Fibroblast of lung (primary cell): ENCODE data around the gene KDM6B. TPM values are rescaled to one million over a fixed set of nuclear protein-coding genes. Genes with fewer than 3 reads are reported as not detected.

Experiments used
- DNase-seq, 2 donors: peaks; one replicate each; pipeline versions ENCODE4 v3.0.0 to v3.0.0-alpha.2; 2010; ENCODE audit warnings: low read depth in 2 of 2
- H2AFZ ChIP-seq: 2 replicates; pipeline ENCODE4 v1.5.1; 2012; ENCODE audit warnings: low read length, control low read depth, inconsistent platforms
- H3K27ac ChIP-seq: 2 replicates; pipeline ENCODE4 v1.5.1; 2011; ENCODE audit warnings: low read length, control low read depth; ENCODE audit not compliant: insufficient read depth
- H3K27me3 ChIP-seq: 2 replicates; pipeline ENCODE4 v1.5.1; 2011; ENCODE audit warnings: mild to moderate bottlenecking, low read length; ENCODE audit not compliant: control insufficient read depth, insufficient read depth
- H3K36me3 ChIP-seq: 2 replicates; pipeline ENCODE4 v1.5.1; 2011; ENCODE audit warnings: low read length; ENCODE audit not compliant: control insufficient read depth, insufficient read depth
- H3K4me1 ChIP-seq: 2 replicates; pipeline ENCODE4 v1.5.1; 2011; ENCODE audit warnings: low read length; ENCODE audit not compliant: control insufficient read depth, insufficient read depth; ENCODE audit errors: extremely low read depth
- H3K4me2 ChIP-seq: 2 replicates; pipeline ENCODE4 v1.5.1; 2011; ENCODE audit warnings: low read length, control low read depth; ENCODE audit not compliant: insufficient read depth; ENCODE audit errors: extremely low read depth
- H3K4me3 ChIP-seq, 4 experiments: fragments of 200-600 bp in 1 of 4; sonication (generic) in 1 of 4; replicated peaks in 1 of 4; 2 replicates each; pipeline ENCODE4 v1.5.1; 2011 to 2016; ENCODE audit warnings: low read length in 4 of 4, low read depth in 3 of 4, mild to moderate bottlenecking in 3 of 4, control low read depth in 2 of 4, inconsistent platforms in 1 of 4, mixed read lengths in 1 of 4; ENCODE audit not compliant: insufficient read depth in 1 of 4; ENCODE audit errors: control extremely low read depth in 1 of 4
- H3K79me2 ChIP-seq: 2 replicates; pipeline ENCODE4 v1.5.1; 2012; ENCODE audit warnings: mild to moderate bottlenecking, low read length, inconsistent platforms; ENCODE audit not compliant: control insufficient read depth, insufficient read depth
- H3K9ac ChIP-seq: 2 replicates; pipeline ENCODE4 v1.5.1; 2011; ENCODE audit warnings: mild to moderate bottlenecking, low read length, control low read depth; ENCODE audit not compliant: insufficient read depth
- H3K9me3 ChIP-seq: 2 replicates; pipeline ENCODE4 v1.5.1; 2012; ENCODE audit warnings: low read depth, low read length; ENCODE audit not compliant: control insufficient read depth, insufficient read depth
- H4K20me1 ChIP-seq: 2 replicates; pipeline ENCODE4 v1.5.1; 2011; ENCODE audit warnings: low read length; ENCODE audit not compliant: control insufficient read depth, insufficient read depth; ENCODE audit errors: extremely low read depth
- CTCF ChIP-seq, 2 donors: IDR thresholded peaks in 1 of 2; conservative IDR thresholded peaks in 1 of 2; 1 replicate in 1 of 2; 2 replicates in 1 of 2; pipeline ENCODE4 v1.5.1; 2011 to 2012; ENCODE audit warnings: low read length in 2 of 2, control low read depth in 1 of 2, inconsistent platforms in 1 of 2, low read depth in 1 of 2, mild to moderate bottlenecking in 1 of 2
- EZH2 ChIP-seq: IDR thresholded peaks from 2 replicates; pipeline ENCODE4 v1.5.1; 2012; ENCODE audit warnings: low read length, control low read depth, mild to moderate bottlenecking; ENCODE audit errors: missing control alignments
- polyA plus RNA-seq, 2 donors: library from polyadenylated mRNA; depleted of rRNA in 1 of 2; stranded (reverse) in 1 of 2; unstranded in 1 of 2; fragments of >200 nt; gene quantifications; 2 replicates each; pipeline ENCODE4 v1.2.1, GENCODE V29; 2011 to 2012; ENCODE audit warnings: missing spikeins in 1 of 2
- total RNA-seq: library from RNA; depleted of rRNA; stranded (reverse); fragments of >200 nt; gene quantifications from 2 replicates; pipeline ENCODE4 v1.2.1, GENCODE V29; 2014

The KDM6B gene
- total and polyA plus RNA-seq, 2 donors (not counting 1 experiment from before 2014, with no cell fraction given) = 1.1 to 9.4 TPM

DNA sequence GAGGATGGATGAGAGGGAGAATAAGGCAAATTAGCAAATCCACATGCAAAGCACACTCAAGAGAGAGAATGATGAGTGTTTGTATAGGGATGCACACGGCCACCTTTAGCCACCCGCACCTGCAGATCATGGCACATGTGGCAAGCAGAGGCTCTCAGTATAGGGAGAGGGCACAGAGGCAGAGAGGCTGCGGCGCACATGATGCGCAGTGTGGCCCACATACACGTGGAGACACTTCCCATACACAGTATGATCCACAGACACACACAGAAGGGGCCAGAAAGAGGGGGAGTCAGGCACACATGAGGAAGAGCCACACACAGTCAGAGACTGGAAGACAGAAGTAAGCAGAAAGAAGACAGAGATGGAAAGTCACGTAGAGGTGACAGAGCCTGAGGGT is 48.1 kb downstream of the KDM6B start:
- no peak overlapping the region for H3K4me3 ChIP-seq
- no peak overlapping the region for H2AFZ ChIP-seq
- H3K4me2 ChIP-seq = no peak overlapping the region
- no peaks in the 10 kb centered on the region for H3K4me1 ChIP-seq
- no peak for TF ChIP-seq EZH2
- no peak for TF ChIP-seq CTCF (conservative IDR thresholded peaks at IDR 0.05 in 1 of 2, IDR thresholded peaks at IDR 0.05 in 1 of 2; ENCODE audit: low read depth in 1 of 2, low read length in 2 of 2)
- H4K20me1 ChIP-seq = no peaks in the 10 kb centered on the region
- no peaks in the 10 kb centered on the region for H3K9me3 ChIP-seq
- H3K9ac ChIP-seq = no peak overlapping the region
- no peak for DNase-seq
- H3K27ac ChIP-seq = no peak overlapping the region
- H3K36me3 ChIP-seq = peaks cover 2% of the 10 kb centered on the region
- H3K79me2 ChIP-seq = peaks cover 7% of the 10 kb centered on the region
- no peaks in the 10 kb centered on the region for H3K27me3 ChIP-seq

GRCh38 chr17:7882629-7883028 is 48.6 kb downstream of the KDM6B start:
- Histone ChIP-seq H2AFZ (no peak overlapping the region), H3K27ac (no peak overlapping the region)

More at GRCh38 chr17:7882629-7883028, 48.6 kb downstream of the KDM6B start:
- Histone ChIP-seq H3K9me3 (no peaks in the 10 kb centered on the region), H3K36me3 (peaks cover 2% of the 10 kb centered on the region), H3K4me1 (no peaks in the 10 kb centered on the region), H4K20me1 (no peaks in the 10 kb centered on the region), H3K4me2 (peak overlapping the region; percentile 63), H3K9ac (no peak overlapping the region), H3K27me3 (no peaks in the 10 kb centered on the region), H3K79me2 (peaks cover 7% of the 10 kb centered on the region), H3K4me3 (peak overlapping the region in 2 of 4 experiments; percentile 20 to 72)
- no peak for TF ChIP-seq EZH2
- DNase-seq = peak in 1 of 2 donors; percentile 9

Other genes with a start within 250 kb of the KDM6B start
- gene SOX15, start 244.1 kb upstream of the KDM6B start, total RNA-seq = under 0.01 and 0.50 TPM in 2 replicates
- 0.36 and 0.78 TPM in 2 replicates for gene SOX15, start 244.1 kb upstream of the KDM6B start, polyA plus RNA-seq
- gene FXR2, start 219.3 kb upstream of the KDM6B start, total RNA-seq = 39.8 and 46.6 TPM in 2 replicates
- gene FXR2, start 219.3 kb upstream of the KDM6B start, polyA plus RNA-seq = 22.0 and 28.1 TPM in 2 replicates
- 54.3 and 55.5 TPM in 2 replicates for gene SAT2, start 206.4 kb upstream of the KDM6B start, total RNA-seq
- 47.0 and 48.2 TPM in 2 replicates for gene SAT2, start 206.4 kb upstream of the KDM6B start, polyA plus RNA-seq
- gene SHBG, start 204.1 kb upstream of the KDM6B start, total RNA-seq = 0.26 and 0.33 TPM in 2 replicates
- 0.27 and 0.45 TPM in 2 replicates for gene SHBG, start 204.1 kb upstream of the KDM6B start, polyA plus RNA-seq
- 0.33 TPM in 1 of 2 replicates, not detected in the other for gene ATP1B2, start 183.3 kb upstream of the KDM6B start, total RNA-seq
- gene ATP1B2, start 183.3 kb upstream of the KDM6B start, polyA plus RNA-seq = 0.02 and 0.05 TPM in 2 replicates
- 23.0 and 24.7 TPM in 2 replicates for gene TP53, start 146.7 kb upstream of the KDM6B start, total RNA-seq
- 35.5 and 43.2 TPM in 2 replicates for gene TP53, start 146.7 kb upstream of the KDM6B start, polyA plus RNA-seq
- 2.3 and 3.1 TPM in 2 replicates for gene WRAP53, start 145.7 kb upstream of the KDM6B start, total RNA-seq
- 3.0 and 7.2 TPM in 2 replicates for gene WRAP53, start 145.7 kb upstream of the KDM6B start, polyA plus RNA-seq
- 0.26 and 0.33 TPM in 2 replicates for gene EFNB3, start 129.0 kb upstream of the KDM6B start, total RNA-seq
- 0.51 and 3.7 TPM in 2 replicates for gene EFNB3, start 129.0 kb upstream of the KDM6B start, polyA plus RNA-seq
- 0.17 and 0.26 TPM in 2 replicates for gene DNAH2, start 116.5 kb upstream of the KDM6B start, total RNA-seq
- 0.06 and 0.08 TPM in 2 replicates for gene DNAH2, start 116.5 kb upstream of the KDM6B start, polyA plus RNA-seq
- gene TMEM88, start 20.8 kb downstream of the KDM6B start, total RNA-seq = 0.17 TPM in 1 of 2 replicates, not detected in the other
- 0.07 TPM in 1 of 2 replicates, not detected in the other for gene TMEM88, start 20.8 kb downstream of the KDM6B start, polyA plus RNA-seq
- 41.6 and 78.9 TPM in 2 replicates for gene NAA38, start 23.3 kb downstream of the KDM6B start, total RNA-seq
- gene NAA38, start 23.3 kb downstream of the KDM6B start, polyA plus RNA-seq = 31.0 and 40.7 TPM in 2 replicates
- gene CYB5D1, start 23.8 kb downstream of the KDM6B start, total RNA-seq = 6.9 and 7.4 TPM in 2 replicates
- 6.8 and 8.7 TPM in 2 replicates for gene CYB5D1, start 23.8 kb downstream of the KDM6B start, polyA plus RNA-seq
- 144 and 165 TPM in 2 replicates for gene CHD3, start 54.6 kb downstream of the KDM6B start, total RNA-seq
- 23.6 and 23.8 TPM in 2 replicates for gene CHD3, start 54.6 kb downstream of the KDM6B start, polyA plus RNA-seq
- 1.8 and 3.9 TPM in 2 replicates for gene RNF227, start 82.1 kb downstream of the KDM6B start, total RNA-seq
- gene RNF227, start 82.1 kb downstream of the KDM6B start, polyA plus RNA-seq = 2.2 and 2.8 TPM in 2 replicates
- gene KCNAB3, start 95.6 kb downstream of the KDM6B start, total RNA-seq = 0.26 and 0.33 TPM in 2 replicates
- 0.69 and 1.3 TPM in 2 replicates for gene KCNAB3, start 95.6 kb downstream of the KDM6B start, polyA plus RNA-seq
- 38.3 and 61.9 TPM in 2 replicates for gene TRAPPC1, start 97.7 kb downstream of the KDM6B start, total RNA-seq
- 342 and 409 TPM in 2 replicates for gene TRAPPC1, start 97.7 kb downstream of the KDM6B start, polyA plus RNA-seq
- 12.8 and 17.2 TPM in 2 replicates for gene CNTROB, start 98.0 kb downstream of the KDM6B start, total RNA-seq
- gene CNTROB, start 98.0 kb downstream of the KDM6B start, polyA plus RNA-seq = 12.6 and 20.8 TPM in 2 replicates
- gene GUCY2D, start 168.4 kb downstream of the KDM6B start, total RNA-seq = not detected in 2 replicates
- not detected in 2 replicates for gene GUCY2D, start 168.4 kb downstream of the KDM6B start, polyA plus RNA-seq
- gene ALOX15B, start 204.8 kb downstream of the KDM6B start, total RNA-seq = not detected in 2 replicates
- gene ALOX15B, start 204.8 kb downstream of the KDM6B start, polyA plus RNA-seq = not detected in 2 replicates